ENCODE results near the gene RFC5. TPM values are rescaled to one million over a fixed set of nuclear protein-coding genes. Genes with fewer than 3 reads are reported as not detected.

The RFC5 gene
- total RNA-seq, 2 experiments from 2014 or later: 63.0 to 78.9 TPM

- intact Hi-C loops (cut with DNase I, micrococcal nuclease): loop anchor here (1.0 kb wide), 2 partner anchors 8 to 17 kb away; no protein-coding TSS in a partner anchor
- Mint-ChIP-seq H3K4me3 (peak overlapping the region; percentile 37), H3K27ac (peak overlapping the region; percentile 83), H3K27me3 (no peaks in the 10 kb centered on the region), H3K36me3 (ENCODE audit: low read depth) (peaks cover 48% of the 10 kb centered on the region), H3K4me1 (peaks cover 44% of the 10 kb centered on the region), H3K9me3 (ENCODE audit: low read depth) (no peaks in the 10 kb centered on the region)
- DNase-seq: peak; percentile 69
- ATAC-seq: peak; percentile 60
- ChIA-PET CTCF (interaction anchor here (6.0 kb wide), 1 partner anchor 16 kb away, joined by 48 read pairs; no protein-coding TSS in a partner anchor), POLR2A (interaction anchor here (0.5 to 0.6 kb wide), 2 partner anchors 36 to 70 kb away, joined by 3 read pairs; partner anchors contain the start of gene RFC5)
These were observed 36.0 kb downstream of the RFC5 start for GRCh38 chr12:118052324-118053070.

GRCh38 chr12:118053071-118053985, 36.8 kb downstream of the RFC5 start:
- ChIA-PET POLR2A (interaction anchor here (0.6 kb wide), 1 partner anchor 37 kb away, joined by 3 read pairs; the partner anchor contains the start of gene RFC5), CTCF (interaction anchor here (1.0 to 6.0 kb wide), 3 partner anchors 17 to 178 kb away, joined by 3 to 48 read pairs (median 15); no protein-coding TSS in a partner anchor)
- peaks cover 44% of the 10 kb centered on the region for H3K4me1 Mint-ChIP-seq
- no peak for ATAC-seq
- H3K36me3 Mint-ChIP-seq (ENCODE audit: low read depth): peaks cover 45% of the 10 kb centered on the region
- no peaks in the 10 kb centered on the region for H3K9me3 Mint-ChIP-seq (ENCODE audit: low read depth)
- no peak for DNase-seq
- H3K27ac Mint-ChIP-seq: peak overlapping the region; percentile 83
- H3K4me3 Mint-ChIP-seq: no peak overlapping the region
- intact Hi-C loops (cut with DNase I, micrococcal nuclease): no loop called here
- no peaks in the 10 kb centered on the region for H3K27me3 Mint-ChIP-seq

GRCh38 chr12:118055144-118055557, 38.6 kb downstream of the RFC5 start:
- Mint-ChIP-seq H3K27me3 (no peaks in the 10 kb centered on the region), H3K4me1 (peaks cover 53% of the 10 kb centered on the region), H3K27ac (no peak overlapping the region), H3K9me3 (ENCODE audit: low read depth) (no peaks in the 10 kb centered on the region), H3K4me3 (no peak overlapping the region), H3K36me3 (ENCODE audit: low read depth) (peaks cover 36% of the 10 kb centered on the region)
- intact Hi-C loops (cut with DNase I, micrococcal nuclease): loop anchor here (1.0 kb wide), 1 partner anchor 181 kb away; no protein-coding TSS in a partner anchor
- ChIA-PET POLR2A (no interaction called here), CTCF (interaction anchor here (0.6 to 6.0 kb wide), 10 partner anchors 8 to 204 kb away, joined by 3 to 48 read pairs (median 9); partner anchors contain the start of gene RFC5)
- peak; percentile 76 for ATAC-seq
- DNase-seq: peak; percentile 87

- CTCF ChIA-PET: interaction anchor here (0.7 to 6.0 kb wide), 10 partner anchors 9 to 645 kb away, joined by 3 to 48 read pairs (median 4); partner anchors contain the start of gene RFC5
These were observed 39.6 kb downstream of the RFC5 start for GRCh38 chr12:118055865-118056773.

GRCh38 chr12:118058227-118058626, 41.7 kb downstream of the RFC5 start:
- H3K36me3 Mint-ChIP-seq (ENCODE audit: low read depth): peaks cover 20% of the 10 kb centered on the region
- H3K27me3 Mint-ChIP-seq: no peaks in the 10 kb centered on the region
- POLR2A ChIA-PET: interaction anchor here (1.2 to 1.6 kb wide), 2 partner anchors 13 to 14 kb away, joined by 4 to 5 read pairs; no protein-coding TSS in a partner anchor
- CTCF ChIA-PET: interaction anchor here (0.8 to 6.0 kb wide), 4 partner anchors 7 to 22 kb away, joined by 3 to 48 read pairs (median 18); no protein-coding TSS in a partner anchor
- H3K4me1 Mint-ChIP-seq: peaks cover 36% of the 10 kb centered on the region
- intact Hi-C loops (cut with DNase I, micrococcal nuclease): no loop called here
- H3K27ac Mint-ChIP-seq: no peak overlapping the region
- ATAC-seq (no peak), DNase-seq (no peak)
- no peaks in the 10 kb centered on the region for H3K9me3 Mint-ChIP-seq (ENCODE audit: low read depth)
- no peak overlapping the region for H3K4me3 Mint-ChIP-seq

More at GRCh38 chr12:118055865-118056773, 39.6 kb downstream of the RFC5 start:
- no peaks in the 10 kb centered on the region for H3K9me3 Mint-ChIP-seq (ENCODE audit: low read depth)
- peaks cover 29% of the 10 kb centered on the region for H3K36me3 Mint-ChIP-seq (ENCODE audit: low read depth)
- no peak overlapping the region for H3K4me3 Mint-ChIP-seq
- POLR2A ChIA-PET: no interaction called here
- H3K27ac Mint-ChIP-seq: peak overlapping the region; percentile 5
- H3K27me3 Mint-ChIP-seq: no peaks in the 10 kb centered on the region
- ATAC-seq: no peak
- peaks cover 51% of the 10 kb centered on the region for H3K4me1 Mint-ChIP-seq
- intact Hi-C loops (cut with DNase I, micrococcal nuclease): loop anchor here (1.0 kb wide), 1 partner anchor 182 kb away; no protein-coding TSS in a partner anchor
- no peak for DNase-seq

GRCh38 chr12:118058881-118059280, 42.4 kb downstream of the RFC5 start:
- no peak for DNase-seq
- H3K4me1 Mint-ChIP-seq: peaks cover 36% of the 10 kb centered on the region
- peak overlapping the region; percentile 60 for H3K27ac Mint-ChIP-seq
- POLR2A ChIA-PET: interaction anchor here (0.7 to 1.6 kb wide), 3 partner anchors 7 to 24 kb away, joined by 3 to 8 read pairs (median 4); no protein-coding TSS in a partner anchor
- H3K36me3 Mint-ChIP-seq (ENCODE audit: low read depth): peaks cover 18% of the 10 kb centered on the region
- CTCF ChIA-PET: interaction anchor here (1.2 to 1.4 kb wide), 2 partner anchors 11 to 164 kb away, joined by 4 read pairs; no protein-coding TSS in a partner anchor
- intact Hi-C loops (cut with DNase I, micrococcal nuclease): no loop called here
- H3K27me3 Mint-ChIP-seq: no peaks in the 10 kb centered on the region
- ATAC-seq: no peak
- H3K9me3 Mint-ChIP-seq (ENCODE audit: low read depth): no peaks in the 10 kb centered on the region
- H3K4me3 Mint-ChIP-seq: no peak overlapping the region

- H3K27me3 Mint-ChIP-seq: no peaks in the 10 kb centered on the region
- intact Hi-C loops (cut with DNase I, micrococcal nuclease): loop anchor here (2.0 to 10.0 kb wide), 8 partner anchors 25 to 867 kb away; partner anchors contain the start of genes SUDS3 (in 2 of the 2), FBXO21 (in 1 of the 2), KSR2 (in 1 of the 2) and PEBP1 (in 1 of the 2)
- CTCF ChIA-PET: interaction anchor here (0.6 to 1.5 kb wide), 6 partner anchors 12 to 186 kb away, joined by 3 to 4 read pairs (median 3); no protein-coding TSS in a partner anchor
- H3K36me3 Mint-ChIP-seq (ENCODE audit: low read depth): peaks cover 18% of the 10 kb centered on the region
- DNase-seq (no peak), ATAC-seq (no peak)
- POLR2A ChIA-PET: interaction anchor here (0.6 to 1.6 kb wide), 4 partner anchors 8 to 89 kb away, joined by 3 to 8 read pairs (median 6); no protein-coding TSS in a partner anchor
- peak overlapping the region; percentile 96 for H3K27ac Mint-ChIP-seq
- peaks cover 43% of the 10 kb centered on the region for H3K4me1 Mint-ChIP-seq
- peak overlapping the region; percentile 86 for H3K4me3 Mint-ChIP-seq
- no peaks in the 10 kb centered on the region for H3K9me3 Mint-ChIP-seq (ENCODE audit: low read depth)
These were observed 43.1 kb downstream of the RFC5 start for GRCh38 chr12:118059341-118060191.

GRCh38 chr12:118060301-118061010, 44.0 kb downstream of the RFC5 start:
- peaks cover 48% of the 10 kb centered on the region for H3K4me1 Mint-ChIP-seq

More at GRCh38 chr12:118060301-118061010, 44.0 kb downstream of the RFC5 start:
- Mint-ChIP-seq H3K4me3 (peak overlapping the region; percentile 86), H3K9me3 (ENCODE audit: low read depth) (no peaks in the 10 kb centered on the region), H3K27ac (peak overlapping the region; percentile 96), H3K36me3 (ENCODE audit: low read depth) (peaks cover 16% of the 10 kb centered on the region), H3K27me3 (no peaks in the 10 kb centered on the region)
- ATAC-seq: peak; percentile 27
- peak; percentile 52 for DNase-seq
- ChIA-PET POLR2A (interaction anchor here (1.6 to 2.1 kb wide), 2 partner anchors 16 to 25 kb away, joined by 8 read pairs; no protein-coding TSS in a partner anchor), CTCF (interaction anchor here (0.6 to 1.5 kb wide), 6 partner anchors 13 to 849 kb away, joined by 3 to 4 read pairs (median 3); partner anchors contain the start of gene RFC5)
- intact Hi-C loops (cut with DNase I, micrococcal nuclease): loop anchor here (1.0 to 10.0 kb wide), 10 partner anchors 26 to 868 kb away; partner anchors contain the start of genes PEBP1 (in 2 of the 2), RFC5 (in 2 of the 2), SUDS3 (in 2 of the 2) and FBXO21 (in 1 of the 2)

All from activated CD4-positive, alpha-beta T cell treated with anti-CD3 and anti-CD28 coated beads for 36 hours (primary cell).